NOMO-1 treated with DMSO at 0.1 percent for 48 hours (cell line): Measurements from ENCODE around the gene BLVRB.
A peak's percentile ranks its signal among the peaks of the same experiment; 100 is the strongest.

Experiments
- DNase-seq: peaks from one replicate; lab custom pipeline; 2025; ENCODE audit not compliant: unreplicated experiment; lab: John Stamatoyannopoulos, UW

The BLVRB gene

GRCh38 chr19:40407714-40408597 is 57.6 kb downstream of the BLVRB start:
- DNase-seq: no peak

GRCh38 chr19:40403262-40403984 is 62.1 kb downstream of the BLVRB start:
- peak; percentile 87 for DNase-seq

DNA sequence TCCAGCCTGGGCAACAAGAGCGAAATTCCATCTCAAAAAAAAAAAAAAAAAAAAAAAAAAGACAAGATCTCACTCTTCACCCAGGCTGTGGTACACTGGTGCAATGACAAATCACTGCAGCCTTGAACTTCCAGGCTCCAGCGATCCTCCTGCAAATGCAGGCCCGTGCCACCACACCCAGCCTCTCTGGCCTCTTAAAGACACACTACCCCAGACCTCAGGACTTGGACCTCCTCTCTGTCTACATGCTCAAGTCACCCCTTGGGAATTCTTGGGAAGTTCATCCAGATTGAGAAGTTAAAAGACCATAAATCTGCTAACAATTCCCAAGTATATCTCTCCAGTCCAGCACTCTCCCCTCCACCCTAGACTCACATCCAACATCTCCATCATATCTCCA is 65.0 kb downstream of the BLVRB start:
- DNase-seq: no peak

GRCh38 chr19:40398417-40399131 is 67.0 kb downstream of the BLVRB start:
- no peak for DNase-seq
